Osteocyte (in vitro differentiated cells): ENCODE data around the gene PTRH2. TPM values are rescaled to one million over a fixed set of nuclear protein-coding genes. Genes with fewer than 3 reads are reported as not detected.

ENCODE experiments used
- DNase-seq: peaks from one replicate; pipeline ENCODE4 v3.0.0; 2021; ENCODE audit warnings: mixed read lengths; ENCODE audit not compliant: unreplicated experiment; ENCODE audit errors: extremely low spot score
- H3K27ac Mint-ChIP-seq: one replicate; pipeline ENCODE4 v1.8.0; 2021; ENCODE audit warnings: mild to moderate bottlenecking, mixed read lengths; ENCODE audit not compliant: unreplicated experiment
- H3K27me3 Mint-ChIP-seq: one replicate; pipeline ENCODE4 v1.8.0; 2021; ENCODE audit warnings: mixed read lengths; ENCODE audit not compliant: unreplicated experiment
- H3K36me3 Mint-ChIP-seq: one replicate; pipeline ENCODE4 v1.8.0; 2021; ENCODE audit warnings: mixed read lengths; ENCODE audit not compliant: unreplicated experiment
- H3K4me1 Mint-ChIP-seq: one replicate; pipeline ENCODE4 v1.8.0; 2021; ENCODE audit warnings: mixed read lengths; ENCODE audit not compliant: unreplicated experiment
- H3K4me3 Mint-ChIP-seq: one replicate; pipeline ENCODE4 v1.8.0; 2021; ENCODE audit warnings: mild to moderate bottlenecking, moderate library complexity, mixed read lengths; ENCODE audit not compliant: unreplicated experiment
- H3K9me3 Mint-ChIP-seq: one replicate; pipeline ENCODE4 v1.8.0; 2021; ENCODE audit warnings: mixed read lengths; ENCODE audit not compliant: unreplicated experiment
- CTCF ChIP-seq: fragments of 200-600 bp; sonication (generic); IDR thresholded peaks from 2 replicates; pipeline ENCODE4 v1.5.0; 2021; ENCODE audit warnings: antibody characterized with exemption, mild to moderate bottlenecking, moderate library complexity
- total RNA-seq: library from RNA; stranded (reverse); gene quantifications from 2 replicates; pipeline ENCODE4 v1.2.1, GENCODE V29; 2021

Gene PTRH2
- total RNA-seq, 1 donor from 2014 or later, result 19.6 TPM

- H3K9me3 Mint-ChIP-seq, result no peaks in the 10 kb centered on the region
- H3K27ac Mint-ChIP-seq, result no peak overlapping the region
- TF ChIP-seq CTCF, result no peak
- no peak for DNase-seq
- H3K4me3 Mint-ChIP-seq, result no peak overlapping the region
- H3K27me3 Mint-ChIP-seq, result no peaks in the 10 kb centered on the region
- H3K36me3 Mint-ChIP-seq, result peaks cover 3% of the 10 kb centered on the region
- peaks cover 25% of the 10 kb centered on the region for H3K4me1 Mint-ChIP-seq
These were observed 4.7 kb upstream of the PTRH2 start for GRCh38 chr17:59711936-59712335.

GRCh38 chr17:59707971-59708430, 771 bp upstream of the PTRH2 start:
- DNase-seq, result no peak
- H3K4me1 Mint-ChIP-seq, result peaks cover 50% of the 10 kb centered on the region
- TF ChIP-seq CTCF, result no peak
- H3K9me3 Mint-ChIP-seq, result no peaks in the 10 kb centered on the region
- H3K36me3 Mint-ChIP-seq, result peaks cover 7% of the 10 kb centered on the region
- H3K4me3 Mint-ChIP-seq, result peak overlapping the region; percentile 96
- H3K27ac Mint-ChIP-seq, result peak overlapping the region; percentile 99
- H3K27me3 Mint-ChIP-seq, result no peaks in the 10 kb centered on the region

GRCh38 chr17:59702304-59702703, 4.9 kb downstream of the PTRH2 start:
- peaks cover 23% of the 10 kb centered on the region for H3K36me3 Mint-ChIP-seq
- no peaks in the 10 kb centered on the region for H3K9me3 Mint-ChIP-seq
- H3K27me3 Mint-ChIP-seq, result no peaks in the 10 kb centered on the region

GRCh38 chr17:59699786-59700185, 7.4 kb downstream of the PTRH2 start:
- no peak overlapping the region for H3K27ac Mint-ChIP-seq
- no peaks in the 10 kb centered on the region for H3K27me3 Mint-ChIP-seq
- peaks cover 10% of the 10 kb centered on the region for H3K4me1 Mint-ChIP-seq
- H3K9me3 Mint-ChIP-seq, result no peaks in the 10 kb centered on the region
- no peak overlapping the region for H3K4me3 Mint-ChIP-seq
- peaks cover 36% of the 10 kb centered on the region for H3K36me3 Mint-ChIP-seq
- TF ChIP-seq CTCF, result no peak
- no peak for DNase-seq

More at GRCh38 chr17:59702304-59702703, 4.9 kb downstream of the PTRH2 start:
- TF ChIP-seq CTCF, result no peak
- no peak overlapping the region for H3K27ac Mint-ChIP-seq
- DNase-seq, result no peak
- H3K4me3 Mint-ChIP-seq, result no peak overlapping the region
- peaks cover 30% of the 10 kb centered on the region for H3K4me1 Mint-ChIP-seq

GRCh38 chr17:59699218-59699617, 8.0 kb downstream of the PTRH2 start:
- DNase-seq, result no peak
- Mint-ChIP-seq H3K9me3 (no peaks in the 10 kb centered on the region), H3K27me3 (no peaks in the 10 kb centered on the region), H3K27ac (no peak overlapping the region), H3K4me3 (no peak overlapping the region), H3K4me1 (peaks cover 5% of the 10 kb centered on the region), H3K36me3 (peaks cover 40% of the 10 kb centered on the region)
- no peak for TF ChIP-seq CTCF
